Left ventricle myocardium inferior (tissue), 1 donor: ENCODE measurements around the gene CAB39L. TPM values are rescaled to one million over a fixed set of nuclear protein-coding genes. Genes with fewer than 3 reads are reported as not detected.

Source experiments
- DNase-seq: peaks from one replicate; pipeline ENCODE4 v3.0.0-alpha.2; 2020
- H3K27ac ChIP-seq: fragments of 200-600 bp; replicated peaks from 2 replicates; pipeline ENCODE4 v1.8.0; 2021
- H3K27me3 ChIP-seq: fragments of 200-600 bp; 2 replicates; pipeline ENCODE4 v1.8.0; 2021; ENCODE audit warnings: low read depth
- H3K36me3 ChIP-seq: fragments of 200-600 bp; 2 replicates; pipeline ENCODE4 v1.8.0; 2021
- H3K4me1 ChIP-seq: fragments of 200-600 bp; 2 replicates; pipeline ENCODE4 v1.8.0; 2021
- H3K4me3 ChIP-seq: fragments of 200-600 bp; 2 replicates; pipeline ENCODE4 v1.8.0; 2021; ENCODE audit warnings: mild to moderate bottlenecking, moderate library complexity
- H3K9me3 ChIP-seq: fragments of 200-600 bp; replicated peaks from 2 replicates; pipeline ENCODE4 v1.8.0; 2021
- intact Hi-C: fragments of 100-400 bp; cut with micrococcal nuclease; formaldehyde crosslinking; loops from one replicate; pipeline ENCODE4 v1.11.0; 2022
- total RNA-seq: library from RNA; stranded (reverse); fragmentation: NEBNext Ultra II Directional; extraction: Animal tissue kit (Norgen Biotek cat#: 25700); gene quantifications from one replicate; pipeline ENCODE4 v1.2.1, GENCODE V29; 2021
- TF ChIP-seq, protein P1 (sequence below): fragments of 200-600 bp; IDR thresholded peaks from 2 replicates; pipeline ENCODE4 v1.8.0; 2021; ENCODE audit warnings: antibody characterized with exemption, mild to moderate bottlenecking, borderline replicate concordance
- donor health status: DM: no; HTN: yes; CAD: no; lungs with severe emphysema.

The CAB39L gene
- total RNA-seq, 1 donor from 2014 or later, result 23.4 TPM

DNA sequence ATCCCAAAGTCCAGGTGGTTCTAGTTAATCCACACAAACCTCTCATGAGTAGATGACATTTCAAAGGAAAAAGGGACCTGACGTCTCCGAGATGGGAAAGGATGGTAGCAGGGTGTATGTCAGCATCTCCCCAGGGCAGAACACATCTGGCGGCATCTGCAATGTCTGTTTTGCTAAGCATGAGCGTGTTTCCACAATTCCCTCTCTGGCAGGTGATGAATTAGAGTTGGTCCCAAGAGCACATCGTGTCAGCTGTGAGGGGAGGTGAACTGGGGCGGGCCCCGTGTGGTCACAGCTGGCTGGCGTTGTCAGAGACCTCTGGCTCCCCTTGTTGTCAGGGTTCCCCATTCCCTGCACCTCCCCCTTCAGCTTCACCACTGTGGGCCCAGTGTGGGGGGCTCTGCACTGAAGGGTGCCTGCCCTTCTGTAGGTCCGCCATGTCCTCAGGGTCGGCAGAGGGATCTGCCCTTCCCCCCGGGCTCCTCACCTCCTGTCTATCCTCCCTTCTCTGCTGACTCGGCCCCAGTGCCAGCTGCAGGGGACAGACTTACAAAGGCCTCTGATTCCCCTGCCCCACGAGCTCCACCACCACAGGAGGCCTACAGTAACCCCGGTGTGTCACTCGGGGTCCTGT, 138.0 kb downstream of the CAB39L start:
- Histone ChIP-seq H3K9me3 (no peaks in the 10 kb centered on the region), H3K36me3 (peaks cover 12% of the 10 kb centered on the region), H3K27me3 (no peaks in the 10 kb centered on the region), H3K27ac (peak overlapping the region; percentile 85), H3K4me3 (no peak overlapping the region), H3K4me1 (peaks cover 61% of the 10 kb centered on the region)
- intact Hi-C loops, result loop anchor here (10.0 kb wide), 1 partner anchor 129 kb away; no protein-coding TSS in a partner anchor
- DNase-seq, result no peak
- TF ChIP-seq, protein P1, sequence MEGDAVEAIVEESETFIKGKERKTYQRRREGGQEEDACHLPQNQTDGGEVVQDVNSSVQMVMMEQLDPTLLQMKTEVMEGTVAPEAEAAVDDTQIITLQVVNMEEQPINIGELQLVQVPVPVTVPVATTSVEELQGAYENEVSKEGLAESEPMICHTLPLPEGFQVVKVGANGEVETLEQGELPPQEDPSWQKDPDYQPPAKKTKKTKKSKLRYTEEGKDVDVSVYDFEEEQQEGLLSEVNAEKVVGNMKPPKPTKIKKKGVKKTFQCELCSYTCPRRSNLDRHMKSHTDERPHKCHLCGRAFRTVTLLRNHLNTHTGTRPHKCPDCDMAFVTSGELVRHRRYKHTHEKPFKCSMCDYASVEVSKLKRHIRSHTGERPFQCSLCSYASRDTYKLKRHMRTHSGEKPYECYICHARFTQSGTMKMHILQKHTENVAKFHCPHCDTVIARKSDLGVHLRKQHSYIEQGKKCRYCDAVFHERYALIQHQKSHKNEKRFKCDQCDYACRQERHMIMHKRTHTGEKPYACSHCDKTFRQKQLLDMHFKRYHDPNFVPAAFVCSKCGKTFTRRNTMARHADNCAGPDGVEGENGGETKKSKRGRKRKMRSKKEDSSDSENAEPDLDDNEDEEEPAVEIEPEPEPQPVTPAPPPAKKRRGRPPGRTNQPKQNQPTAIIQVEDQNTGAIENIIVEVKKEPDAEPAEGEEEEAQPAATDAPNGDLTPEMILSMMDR, result no peak

DNA sequence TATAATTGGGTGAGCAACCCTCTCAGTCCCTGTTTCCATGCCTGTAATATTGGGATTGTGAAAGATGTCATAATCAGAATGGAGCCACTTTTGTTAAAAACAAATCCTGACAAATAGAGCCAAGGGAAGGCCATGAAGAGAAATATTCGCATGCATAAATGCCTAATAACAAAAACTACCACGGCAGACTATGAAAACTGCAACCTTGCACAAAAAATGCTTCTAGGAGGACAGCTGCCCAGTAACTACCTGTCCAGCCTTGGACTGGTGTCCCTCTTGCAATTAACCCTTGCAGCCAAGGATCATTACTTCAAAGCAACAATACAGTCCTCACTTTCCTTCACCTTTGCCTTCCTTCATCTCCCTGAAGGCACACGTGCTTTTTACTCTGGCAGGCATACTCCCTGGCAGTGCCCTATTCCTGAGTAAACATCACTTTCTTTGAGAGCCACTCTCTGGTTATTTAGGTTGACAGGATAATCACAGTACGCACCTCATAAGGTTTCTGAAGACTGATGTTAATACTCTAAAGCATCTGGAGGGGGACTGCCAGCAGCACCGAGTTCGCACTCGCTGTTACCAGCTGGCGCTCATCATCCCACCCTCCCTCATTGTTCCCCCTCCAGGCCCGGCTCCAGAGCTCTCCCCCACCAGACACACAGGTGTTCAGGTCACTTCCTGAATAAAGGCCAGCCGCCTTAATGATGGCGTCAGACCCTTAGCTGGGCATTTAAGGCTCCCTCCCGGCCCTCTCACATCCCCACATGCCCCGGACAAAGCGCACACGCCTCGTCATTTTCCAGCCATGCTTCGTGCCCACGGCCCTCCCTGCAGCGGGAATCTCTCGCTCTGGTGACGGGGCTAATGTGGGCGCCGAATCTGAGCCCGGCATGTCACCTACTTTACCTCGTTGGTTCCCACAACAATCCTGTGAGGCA, 138.8 kb downstream of the CAB39L start:
- Histone ChIP-seq H3K36me3 (peaks cover 6% of the 10 kb centered on the region), H3K4me3 (no peak overlapping the region), H3K9me3 (no peaks in the 10 kb centered on the region), H3K4me1 (peaks cover 57% of the 10 kb centered on the region), H3K27ac (peak overlapping the region; percentile 85), H3K27me3 (no peaks in the 10 kb centered on the region)
- intact Hi-C loops, result loop anchor here (5.0 to 10.0 kb wide), 2 partner anchors 130 to 302 kb away; no protein-coding TSS in a partner anchor
- no peak for DNase-seq
- TF ChIP-seq, protein P1, result no peak

- DNase-seq, result no peak
- Histone ChIP-seq H3K4me1 (peaks cover 51% of the 10 kb centered on the region), H3K27ac (peak overlapping the region; percentile 52), H3K27me3 (no peaks in the 10 kb centered on the region), H3K36me3 (no peaks in the 10 kb centered on the region), H3K9me3 (no peaks in the 10 kb centered on the region), H3K4me3 (no peak overlapping the region)
- intact Hi-C loops, result loop anchor here (5.0 to 10.0 kb wide), 2 partner anchors 130 to 303 kb away; no protein-coding TSS in a partner anchor
- TF ChIP-seq, protein P1, result no peak
Measured at GRCh38 chr13:49304356-49304755, 139.5 kb downstream of the CAB39L start.

DNA sequence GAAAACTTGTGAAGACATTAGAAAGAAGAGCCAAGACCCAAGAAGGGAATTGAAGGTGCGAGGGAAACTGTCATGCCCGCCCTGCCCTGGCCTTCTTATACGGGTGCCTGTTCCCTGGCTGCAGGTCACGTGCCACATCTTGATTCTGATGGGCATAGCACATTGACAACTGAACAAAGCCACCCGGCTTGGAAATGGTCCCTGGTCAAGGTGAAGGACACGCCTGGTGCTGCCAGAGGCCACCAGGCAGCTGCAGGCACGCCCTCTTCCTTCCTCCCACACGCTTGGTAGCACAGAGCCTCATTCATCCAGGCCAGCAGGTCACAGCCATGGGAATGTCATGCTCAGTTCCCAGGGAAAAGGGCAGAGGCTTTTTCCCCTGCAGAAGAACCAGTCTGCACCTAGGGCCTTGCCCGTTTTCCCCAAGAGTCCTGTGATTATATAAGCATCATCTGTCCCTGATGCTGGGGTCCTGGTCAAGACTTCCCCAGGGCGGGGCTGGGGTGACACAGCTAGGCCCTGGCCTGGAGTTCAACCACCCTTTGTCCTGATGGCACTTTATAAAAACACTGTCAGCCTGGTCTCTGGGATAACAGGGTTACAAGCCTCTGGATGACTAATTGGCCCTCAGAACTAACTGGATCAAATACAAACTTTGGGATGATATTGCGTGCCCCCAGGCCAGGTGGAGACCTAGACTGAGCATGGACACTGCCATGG, 140.2 kb downstream of the CAB39L start:
- Histone ChIP-seq H3K9me3 (no peaks in the 10 kb centered on the region), H3K36me3 (no peaks in the 10 kb centered on the region), H3K4me3 (no peak overlapping the region), H3K4me1 (peaks cover 45% of the 10 kb centered on the region), H3K27me3 (no peaks in the 10 kb centered on the region), H3K27ac (peak overlapping the region; percentile 52)
- TF ChIP-seq, protein P1, result no peak
- intact Hi-C loops, result loop anchor here (5.0 to 10.0 kb wide), 2 partner anchors 131 to 304 kb away; no protein-coding TSS in a partner anchor
- DNase-seq, result no peak

- Histone ChIP-seq H3K4me1 (peaks cover 36% of the 10 kb centered on the region), H3K27ac (peak overlapping the region; percentile 52)
- no peak for DNase-seq
Measured at GRCh38 chr13:49302817-49303216, 141.0 kb downstream of the CAB39L start.

More at GRCh38 chr13:49302817-49303216, 141.0 kb downstream of the CAB39L start:
- intact Hi-C loops, result loop anchor here (5.0 to 10.0 kb wide), 2 partner anchors 132 to 304 kb away; no protein-coding TSS in a partner anchor
- Histone ChIP-seq H3K9me3 (no peaks in the 10 kb centered on the region), H3K36me3 (no peaks in the 10 kb centered on the region), H3K27me3 (no peaks in the 10 kb centered on the region), H3K4me3 (no peak overlapping the region)
- TF ChIP-seq, protein P1, result no peak
